ENCODE measurements around the gene DLX1.

- TF ChIP-seq GATA2 (IDR thresholded peaks at IDR 0.05; ENCODE audit: low read depth, low read length) (no peak), GATA3 (IDR thresholded peaks at IDR 0.05; ENCODE audit: low read depth, low read length) (no peak)
Observed at GRCh38 chr2:172114579-172114978, 29.3 kb downstream of the DLX1 start.
